Astrocyte (in vitro differentiated cells and primary cell): ENCODE results near the gene TRAK2.

Source experiments
- CTCF ChIP-seq: IDR thresholded peaks from 2 replicates; pipeline ENCODE4 v1.5.1; 2011; ENCODE audit warnings: low read depth, mild to moderate bottlenecking, inconsistent platforms, low read length, moderate library complexity; ENCODE audit not compliant: insufficient read depth
- EZH2 ChIP-seq: IDR thresholded peaks from 2 replicates; pipeline ENCODE4 v1.6.1; 2012; ENCODE audit warnings: mild to moderate bottlenecking, low read length, inconsistent platforms; ENCODE audit not compliant: insufficient read depth

- TF ChIP-seq CTCF (no peak), EZH2 (no peak)
These were observed 45.5 kb upstream of the TRAK2 start for GRCh38 chr2:201496785-201497184.
